HG02571 (cell line): ENCODE data around the gene RSRP1.

Experiments used
- ATAC-seq: cut with Tn5 transposase; IDR thresholded peaks from one replicate; pipeline ENCODE4 v1.9.1; 2021; ENCODE audit warnings: mild to moderate bottlenecking, moderate library complexity; ENCODE audit not compliant: unreplicated experiment

Gene RSRP1

DNA sequence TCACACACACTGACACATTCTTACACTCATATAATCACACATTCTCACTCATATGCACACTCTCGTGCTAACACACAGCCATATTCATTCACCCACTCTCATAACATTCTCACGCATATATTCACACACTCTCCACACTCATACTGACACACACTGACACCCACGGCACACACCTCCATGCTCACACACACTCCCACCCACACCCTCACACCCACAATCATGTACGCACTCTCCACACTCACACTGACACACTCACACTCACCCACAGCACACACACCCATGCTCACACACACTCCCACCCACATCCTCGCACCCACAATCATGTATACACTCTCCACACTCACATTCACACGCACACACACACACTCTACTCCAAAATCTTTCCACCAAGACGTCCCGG, 53.2 kb downstream of the RSRP1 start:
- no peak for ATAC-seq

DNA sequence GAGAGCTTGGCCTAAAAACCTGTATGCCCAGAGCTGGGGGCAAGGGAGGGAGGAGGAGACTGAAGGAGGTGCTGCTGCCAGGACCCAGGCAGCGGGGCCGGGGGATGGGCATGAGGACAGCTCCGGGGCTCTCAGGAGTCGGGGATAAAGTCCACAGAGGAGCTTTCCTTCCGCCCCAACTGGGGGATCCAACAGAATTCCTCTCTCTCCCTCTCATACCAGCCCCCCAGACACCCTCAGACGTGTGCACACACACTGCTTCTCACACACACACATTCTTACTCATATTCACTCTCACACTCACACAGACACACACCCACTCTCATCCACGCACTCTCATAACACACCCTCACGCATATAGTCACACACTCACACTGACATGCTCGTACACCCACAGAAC, 54.0 kb downstream of the RSRP1 start:
- ATAC-seq, result no peak
